Caco-2 (cell line): ENCODE results near the gene HDGF. TPM values are rescaled to one million over a fixed set of nuclear protein-coding genes. Genes with fewer than 3 reads are reported as not detected.

Experiments used
- BruUV-seq: library from RNA; stranded (reverse); fragments of 400-500 nt; replicated peaks from 2 replicates; lab custom pipeline; 2021; lab: Mats Ljungman, UMichigan
- CTCF ChIA-PET: fragments of 300-600 bp; sonication (Branson Sonifier 250); formaldehyde crosslinking; loops from one replicate; lab custom pipeline; 2022; ENCODE audit warnings: antibody characterized with exemption; lab: Charles Lee
- POLR2A ChIA-PET: fragments of 300-600 bp; sonication (Branson Sonifier 250); formaldehyde crosslinking; loops from one replicate; lab custom pipeline; 2022; ENCODE audit warnings: antibody characterized with exemption; lab: Charles Lee
- DNase-seq, 2 experiments: peaks; one replicate each; pipeline versions ENCODE4 v3.0.0 to v3.0.0-alpha.2; 2020 to 2022
- H3K27me3 ChIP-seq: replicated peaks from 2 replicates; pipeline ENCODE4 v1.6.0; 2011; ENCODE audit warnings: low read length; ENCODE audit not compliant: control insufficient read depth, insufficient read depth
- H3K36me3 ChIP-seq: 2 replicates; pipeline ENCODE4 v1.5.1; 2011; ENCODE audit warnings: low read length; ENCODE audit not compliant: control insufficient read depth, insufficient read depth
- H3K4me1 ChIP-seq: fragments of 250-450 bp; sonication (Bioruptor Pico); 2 replicates; pipeline ENCODE4 v1.5.1; 2020; ENCODE audit warnings: mild to moderate bottlenecking
- H3K4me3 ChIP-seq: 2 replicates; pipeline ENCODE4 v1.5.1; 2011; ENCODE audit warnings: low read depth, mild to moderate bottlenecking, control low read depth, low read length
- H3K9me3 ChIP-seq: fragments of 250-450 bp; sonication (Bioruptor Pico); 2 replicates; pipeline ENCODE4 v1.5.1; 2020; ENCODE audit warnings: mild to moderate bottlenecking, moderate library complexity
- H3K27ac Mint-ChIP-seq: one replicate; pipeline ENCODE4 v1.8.0; 2022; ENCODE audit warnings: mixed read lengths; ENCODE audit not compliant: unreplicated experiment
- H3K27me3 Mint-ChIP-seq: one replicate; pipeline ENCODE4 v1.8.0; 2022; ENCODE audit warnings: mixed read lengths; ENCODE audit not compliant: insufficient read depth, unreplicated experiment
- H3K36me3 Mint-ChIP-seq: one replicate; pipeline ENCODE4 v1.8.0; 2022; ENCODE audit warnings: mild to moderate bottlenecking, mixed read lengths; ENCODE audit not compliant: insufficient read depth, unreplicated experiment
- H3K4me1 Mint-ChIP-seq: one replicate; pipeline ENCODE4 v1.8.0; 2022; ENCODE audit warnings: low read depth, mixed read lengths; ENCODE audit not compliant: unreplicated experiment
- H3K4me3 Mint-ChIP-seq: one replicate; pipeline ENCODE4 v1.8.0; 2022; ENCODE audit warnings: mild to moderate bottlenecking, moderate library complexity, mixed read lengths; ENCODE audit not compliant: unreplicated experiment
- H3K9me3 Mint-ChIP-seq: one replicate; pipeline ENCODE4 v1.8.0; 2022; ENCODE audit warnings: mixed read lengths; ENCODE audit not compliant: unreplicated experiment
- intact Hi-C: fragments of 100-400 bp; cut with micrococcal nuclease; formaldehyde crosslinking; loops from one replicate; pipeline ENCODE4 v1.10.0; 2022; ENCODE audit not compliant: unreplicated experiment
- total RNA-seq: library from RNA; stranded (reverse); gene quantifications from 2 replicates; pipeline ENCODE4 v1.2.3, GENCODE V29; 2022
- TF ChIP-seq, protein P1 (sequence below), 2 experiments: fragments of 200-600 bp in 1 of 2; IDR thresholded peaks; 1 replicate in 1 of 2; 2 replicates in 1 of 2; pipeline versions ENCODE4 v1.5.1 to v1.8.0; 2011 to 2022; ENCODE audit warnings: antibody characterized with exemption in 1 of 2, control low read depth in 1 of 2, inconsistent platforms in 1 of 2, low read depth in 1 of 2, low read length in 1 of 2, mild to moderate bottlenecking in 1 of 2, moderate library complexity in 1 of 2; ENCODE audit not compliant: insufficient read depth in 1 of 2, severe bottlenecking in 1 of 2, unreplicated experiment in 1 of 2

The HDGF gene
- total RNA-seq, 1 experiment from 2014 or later = 414 TPM

DNA sequence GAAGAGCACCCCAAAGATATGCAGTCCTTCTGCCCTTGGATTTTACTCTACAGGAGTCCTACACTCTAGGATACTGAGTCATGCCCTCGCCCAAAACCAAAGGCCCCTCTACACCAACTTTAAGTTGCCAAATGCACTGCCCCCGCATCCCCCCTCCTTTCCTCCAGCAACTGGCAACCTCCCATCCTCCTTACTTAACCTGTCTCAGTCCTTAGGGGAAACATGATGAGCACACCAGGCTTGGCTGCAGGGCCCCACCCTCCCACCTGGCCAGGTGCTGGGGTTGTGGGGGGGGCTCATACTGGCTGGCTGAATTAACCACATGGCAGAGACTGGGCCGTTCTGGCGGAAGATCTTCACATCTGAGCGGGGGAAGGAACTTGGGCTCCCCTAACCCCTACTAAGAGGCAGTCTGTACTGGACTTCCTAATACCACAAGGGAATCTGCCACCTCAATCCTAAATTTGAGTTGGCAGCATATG is 1.2 kb downstream of the HDGF start:
- intact Hi-C loops = no loop called here
- H3K27ac Mint-ChIP-seq = peak overlapping the region; percentile 100
- no TSS peak for BruUV-seq
- H3K4me3 ChIP-seq = peak overlapping the region; percentile 55
- peaks cover 7% of the 10 kb centered on the region for H3K36me3 ChIP-seq
- no peaks in the 10 kb centered on the region for H3K9me3 ChIP-seq
- H3K4me1 ChIP-seq = peaks cover 44% of the 10 kb centered on the region
- peak in 1 of 2 experiments; percentile 46 for DNase-seq
- CTCF ChIA-PET = interaction anchor here (0.7 to 1.3 kb wide), 2 partner anchors 22 to 24 kb away, joined by 4 read pairs; partner anchors contain the start of genes ISG20L2 and METTL25B
- no peaks in the 10 kb centered on the region for H3K27me3 ChIP-seq
- TF ChIP-seq, protein P1, sequence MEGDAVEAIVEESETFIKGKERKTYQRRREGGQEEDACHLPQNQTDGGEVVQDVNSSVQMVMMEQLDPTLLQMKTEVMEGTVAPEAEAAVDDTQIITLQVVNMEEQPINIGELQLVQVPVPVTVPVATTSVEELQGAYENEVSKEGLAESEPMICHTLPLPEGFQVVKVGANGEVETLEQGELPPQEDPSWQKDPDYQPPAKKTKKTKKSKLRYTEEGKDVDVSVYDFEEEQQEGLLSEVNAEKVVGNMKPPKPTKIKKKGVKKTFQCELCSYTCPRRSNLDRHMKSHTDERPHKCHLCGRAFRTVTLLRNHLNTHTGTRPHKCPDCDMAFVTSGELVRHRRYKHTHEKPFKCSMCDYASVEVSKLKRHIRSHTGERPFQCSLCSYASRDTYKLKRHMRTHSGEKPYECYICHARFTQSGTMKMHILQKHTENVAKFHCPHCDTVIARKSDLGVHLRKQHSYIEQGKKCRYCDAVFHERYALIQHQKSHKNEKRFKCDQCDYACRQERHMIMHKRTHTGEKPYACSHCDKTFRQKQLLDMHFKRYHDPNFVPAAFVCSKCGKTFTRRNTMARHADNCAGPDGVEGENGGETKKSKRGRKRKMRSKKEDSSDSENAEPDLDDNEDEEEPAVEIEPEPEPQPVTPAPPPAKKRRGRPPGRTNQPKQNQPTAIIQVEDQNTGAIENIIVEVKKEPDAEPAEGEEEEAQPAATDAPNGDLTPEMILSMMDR (IDR thresholded peaks at IDR 0.05; ENCODE audit: insufficient read depth in 1 of 2, low read depth in 1 of 2, low read length in 1 of 2, severe bottlenecking in 1 of 2, unreplicated experiment in 1 of 2) = no peak
- H3K4me3 Mint-ChIP-seq = peak overlapping the region; percentile 79
- H3K4me1 Mint-ChIP-seq = peaks cover 29% of the 10 kb centered on the region
- peaks cover 40% of the 10 kb centered on the region for H3K36me3 Mint-ChIP-seq
- no peaks in the 10 kb centered on the region for H3K27me3 Mint-ChIP-seq
- no peaks in the 10 kb centered on the region for H3K9me3 Mint-ChIP-seq
- POLR2A ChIA-PET = interaction anchor here (0.5 to 3.3 kb wide), 4 partner anchors 9 to 23 kb away, joined by 6 to 74 read pairs (median 20); partner anchors contain the start of genes ISG20L2, METTL25B and MRPL24

DNA sequence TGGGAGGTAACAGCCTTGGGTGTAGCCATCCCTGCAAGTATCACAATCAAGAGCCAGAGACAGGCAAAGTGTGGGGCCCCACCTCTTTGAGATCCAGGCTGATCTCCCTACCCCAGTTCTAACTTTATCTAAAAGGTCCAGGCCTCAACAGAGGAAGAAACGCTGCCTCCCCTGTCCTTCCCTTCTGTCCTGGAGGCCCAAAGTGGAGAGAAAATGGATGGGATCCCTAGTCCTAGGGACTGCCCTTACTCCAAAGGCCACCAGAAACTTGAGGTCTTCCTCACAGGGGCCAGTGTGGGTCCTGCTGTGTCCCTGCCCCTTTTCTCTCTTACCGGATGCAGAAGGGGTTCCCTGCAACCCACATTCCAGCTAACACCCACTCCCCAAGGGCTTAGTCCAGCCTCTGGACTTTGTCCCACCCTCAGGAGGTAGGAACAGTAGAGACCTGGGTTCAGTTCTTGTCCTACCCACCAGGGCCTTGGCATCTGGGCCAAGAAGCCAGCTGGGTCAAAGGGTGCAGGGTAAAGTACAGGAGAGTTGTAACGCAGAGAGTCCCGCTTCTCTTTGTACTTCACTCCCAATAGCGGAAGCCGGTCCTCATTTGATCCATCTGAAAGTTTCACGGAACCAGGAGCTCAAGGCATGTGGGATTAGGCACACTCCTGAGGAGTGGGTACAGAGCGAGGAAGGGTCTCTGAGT is 1.9 kb downstream of the HDGF start:
- Mint-ChIP-seq H3K36me3 (peaks cover 47% of the 10 kb centered on the region), H3K27ac (peak overlapping the region; percentile 100), H3K9me3 (no peaks in the 10 kb centered on the region), H3K4me1 (peaks cover 29% of the 10 kb centered on the region), H3K27me3 (no peaks in the 10 kb centered on the region), H3K4me3 (peak overlapping the region; percentile 79)
- Histone ChIP-seq H3K27me3 (no peaks in the 10 kb centered on the region), H3K36me3 (peaks cover 10% of the 10 kb centered on the region), H3K4me1 (peaks cover 44% of the 10 kb centered on the region), H3K4me3 (peak overlapping the region; percentile 55), H3K9me3 (no peaks in the 10 kb centered on the region)
- DNase-seq = no peak
- no TSS peak for BruUV-seq
- TF ChIP-seq, protein P1 (IDR thresholded peaks at IDR 0.05; ENCODE audit: insufficient read depth in 1 of 2, low read depth in 1 of 2, low read length in 1 of 2, severe bottlenecking in 1 of 2, unreplicated experiment in 1 of 2) = no peak
- ChIA-PET CTCF (interaction anchor here (0.7 kb wide), 1 partner anchor 24 kb away, joined by 4 read pairs; no protein-coding TSS in a partner anchor), POLR2A (interaction anchor here (0.5 to 1.0 kb wide), 2 partner anchors 9 to 14 kb away, joined by 6 to 7 read pairs; partner anchors contain the start of gene MRPL24)
- intact Hi-C loops = no loop called here

DNA sequence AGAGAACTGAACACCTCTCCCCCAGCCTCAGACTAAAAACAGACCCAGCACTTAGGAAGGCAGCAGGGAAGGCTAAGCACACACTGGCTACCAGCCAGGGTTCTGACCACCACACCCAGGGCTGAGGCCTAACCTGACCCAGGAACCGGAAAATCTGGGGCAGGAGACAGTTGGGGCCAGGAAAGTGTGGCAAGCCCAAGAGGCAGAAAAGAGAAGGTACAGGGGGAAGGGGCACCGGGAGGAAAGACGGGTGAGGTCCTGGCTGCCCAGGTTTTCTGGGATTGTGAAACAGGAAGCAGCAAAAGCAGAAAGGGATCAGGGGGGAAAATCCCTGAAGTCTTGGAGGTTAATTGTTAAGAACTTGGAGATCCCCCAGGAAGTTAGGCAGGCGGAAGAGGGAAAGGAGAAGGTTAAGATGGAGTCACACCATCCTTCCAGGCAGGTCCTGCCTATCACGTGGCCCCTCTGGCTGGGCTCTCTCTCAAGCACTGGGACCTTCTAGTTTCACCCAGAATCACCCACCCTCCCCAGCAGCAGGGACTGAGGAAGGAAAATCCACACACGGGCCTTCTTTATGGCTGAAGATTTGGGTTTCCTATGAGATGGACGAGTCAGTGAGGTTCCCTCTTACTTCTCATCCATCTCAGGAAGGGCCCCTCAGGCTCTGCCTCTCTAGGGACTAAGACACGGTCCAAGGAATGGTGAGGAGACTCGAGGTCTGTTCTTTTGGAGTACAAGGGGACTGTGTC is 2.6 kb downstream of the HDGF start:
- ChIA-PET CTCF (interaction anchor here (0.6 to 1.9 kb wide), 2 partner anchors 22 to 58 kb away, joined by 3 to 10 read pairs; no protein-coding TSS in a partner anchor), POLR2A (no interaction called here)
- BruUV-seq = no TSS peak
- TF ChIP-seq, protein P1 (IDR thresholded peaks at IDR 0.05; ENCODE audit: insufficient read depth in 1 of 2, low read depth in 1 of 2, low read length in 1 of 2, severe bottlenecking in 1 of 2, unreplicated experiment in 1 of 2) = no peak
- Mint-ChIP-seq H3K9me3 (no peaks in the 10 kb centered on the region), H3K27ac (peak overlapping the region; percentile 100), H3K36me3 (peaks cover 54% of the 10 kb centered on the region), H3K4me1 (peaks cover 31% of the 10 kb centered on the region), H3K4me3 (peak overlapping the region; percentile 79), H3K27me3 (no peaks in the 10 kb centered on the region)
- peaks cover 10% of the 10 kb centered on the region for H3K36me3 ChIP-seq
- H3K27me3 ChIP-seq = no peaks in the 10 kb centered on the region
- peaks cover 44% of the 10 kb centered on the region for H3K4me1 ChIP-seq
- H3K9me3 ChIP-seq = no peaks in the 10 kb centered on the region
- no peak for DNase-seq
- peak overlapping the region; percentile 55 for H3K4me3 ChIP-seq
- intact Hi-C loops = no loop called here
